Lung (tissue), 12 donors: Measurements from ENCODE around the gene FAM241B. TPM values are rescaled to one million over a fixed set of nuclear protein-coding genes. Genes with fewer than 3 reads are reported as not detected.

Experiments
- ATAC-seq: fragments of 200-7000 bp; cut with Tn5 transposase; one replicate; pipeline ENCODE4 v1.9.1; 2020; ENCODE audit warnings: moderate number of reproducible peaks; ENCODE audit not compliant: insufficient read depth, low FRiP score
- DNase-seq, 3 donors: peaks; one replicate each; pipeline ENCODE4 v3.0.0-alpha.2; 2013 to 2017
- H3K27ac ChIP-seq, 2 donors: one replicate each; pipeline ENCODE4 v1.5.1; 2013; ENCODE audit warnings: mild to moderate bottlenecking in 2 of 2, moderate library complexity in 2 of 2, control low read depth in 1 of 2, inconsistent platforms in 1 of 2, low read depth in 1 of 2, low read length in 1 of 2
- H3K27me3 ChIP-seq, 3 donors: one replicate each; pipeline ENCODE4 v1.5.1; 2013; ENCODE audit warnings: low read length in 2 of 3; ENCODE audit not compliant: control insufficient read depth in 3 of 3, insufficient read depth in 3 of 3
- H3K36me3 ChIP-seq, 4 donors: one replicate each; pipeline ENCODE4 v1.5.1; 2013; ENCODE audit warnings: low read length in 4 of 4, mild to moderate bottlenecking in 1 of 4, moderate library complexity in 1 of 4; ENCODE audit not compliant: control insufficient read depth in 4 of 4, insufficient read depth in 4 of 4
- H3K4me1 ChIP-seq, 5 donors: one replicate each; pipeline ENCODE4 v1.5.1; 2013; ENCODE audit warnings: low read length in 5 of 5, mild to moderate bottlenecking in 2 of 5, moderate library complexity in 1 of 5; ENCODE audit not compliant: control insufficient read depth in 5 of 5, insufficient read depth in 5 of 5
- H3K4me3 ChIP-seq: one replicate; pipeline ENCODE4 v1.5.1; 2013; ENCODE audit warnings: mild to moderate bottlenecking, control low read depth, moderate library complexity
- H3K9ac ChIP-seq, 2 donors: one replicate each; pipeline ENCODE4 v1.5.1; 2013; ENCODE audit warnings: low read length in 2 of 2, control low read depth in 1 of 2; ENCODE audit not compliant: insufficient read depth in 1 of 2
- H3K9me3 ChIP-seq, 4 donors: one replicate each; pipeline ENCODE4 v1.5.1; 2013; ENCODE audit warnings: low read length in 3 of 4, mild to moderate bottlenecking in 1 of 4, moderate library complexity in 1 of 4; ENCODE audit not compliant: control insufficient read depth in 4 of 4, insufficient read depth in 3 of 4
- CTCF ChIP-seq: IDR thresholded peaks from 2 replicates; pipeline ENCODE4 v1.5.1; 2012; ENCODE audit warnings: mild to moderate bottlenecking; ENCODE audit errors: control extremely low read depth, extremely low read depth
- WGBS, 2 donors: extraction: QIAGEN DNeasy Blood & Tissue Kit; methylation state at CpG; one replicate each; pipeline ENCODE4 v1.1.7; 2013; 5-methylcytosine and 5-hydroxymethylcytosine counted together
- polyA plus RNA-seq, 2 donors: library from polyadenylated mRNA; stranded (reverse); fragments of 200-250 nt; gene quantifications; one replicate each; pipeline ENCODE4 v1.2.1, GENCODE V29; 2013
- total RNA-seq, 2 donors: library from RNA; depleted of rRNA in 1 of 2; stranded (reverse); fragments of >200 nt in 1 of 2; gene quantifications; one replicate each; pipeline ENCODE4 v1.2.1, GENCODE V29; 2014 to 2021
- donor health status: control.
- donor health status: control.
- donor health status: Bipolar disorder and iron deficiency.
- donor health status: healthy.
- donor health status: DM: yes; HTN: yes; CAD: no.

Gene FAM241B
- total and polyA plus RNA-seq, 4 donors = 1.5 to 12.2 (median 8.4) TPM

GRCh38 chr10:69612760-69613159 is 17.3 kb upstream of the FAM241B start:
- H3K27me3 ChIP-seq = no peaks in the 10 kb centered on the region
- H3K4me1 ChIP-seq = no peaks in the 10 kb centered on the region
- no peak overlapping the region for H3K27ac ChIP-seq
- H3K4me3 ChIP-seq = no peak overlapping the region
- peaks cover 0 to 6% (median 4%) of the 10 kb centered on the region in 4 donors for H3K9me3 ChIP-seq
- no peak overlapping the region for H3K9ac ChIP-seq
- no peak for TF ChIP-seq CTCF
- ATAC-seq (no peak), DNase-seq (no peak)
- H3K36me3 ChIP-seq = no peaks in the 10 kb centered on the region

GRCh38 chr10:69614130-69614529 is 15.9 kb upstream of the FAM241B start:
- 93 to 94% methylated on average over 1 of the region's 1 CpG for WGBS, 2 donors

GRCh38 chr10:69616358-69616757 is 13.7 kb upstream of the FAM241B start:
- no peaks in the 10 kb centered on the region for H3K4me1 ChIP-seq
- H3K9me3 ChIP-seq = no peaks in the 10 kb centered on the region
- 75 to 80% methylated on average over 4 of the region's 4 CpGs for whole genome bisulfite sequencing, 2 donors

More at GRCh38 chr10:69614130-69614529, 15.9 kb upstream of the FAM241B start:
- ATAC-seq (no peak), DNase-seq (no peak)
- Histone ChIP-seq H3K4me3 (no peak overlapping the region), H3K4me1 (no peaks in the 10 kb centered on the region), H3K9me3 (peaks cover 0 to 6% (median 2%) of the 10 kb centered on the region in 4 donors), H3K36me3 (no peaks in the 10 kb centered on the region), H3K9ac (no peak overlapping the region), H3K27ac (no peak overlapping the region), H3K27me3 (no peaks in the 10 kb centered on the region)
- TF ChIP-seq CTCF = no peak

More at GRCh38 chr10:69616358-69616757, 13.7 kb upstream of the FAM241B start:
- no peak overlapping the region for H3K27ac ChIP-seq
- H3K36me3 ChIP-seq = no peaks in the 10 kb centered on the region
- no peaks in the 10 kb centered on the region for H3K27me3 ChIP-seq
- TF ChIP-seq CTCF = no peak
- H3K9ac ChIP-seq = no peak overlapping the region
- DNase-seq = no peak
- no peak overlapping the region for H3K4me3 ChIP-seq
- ATAC-seq = no peak
